Head of caudate nucleus (tissue), 42 donors: ENCODE results near the gene KAT2A.
A peak's percentile ranks its signal among the peaks of the same experiment; 100 is the strongest.

Experiments used
- DNase-seq, 42 donors: peaks; one replicate each; pipeline versions ENCODE4 v3.0.0 to v3.0.0-alpha.2; 2020 to 2021; ENCODE audit warnings: mixed read lengths in 7 of 42
- intact Hi-C: fragments of 100-400 bp; cut with DNase I; formaldehyde crosslinking; loops from one replicate; pipeline ENCODE4 v1.15.0; 2022

KAT2A gene

GRCh38 chr17:42077755-42078154 is 43.4 kb downstream of the KAT2A start:
- no peak for DNase-seq
- intact Hi-C loops: no loop called here

- DNase-seq: no peak
- intact Hi-C loops: no loop called here
Measured at GRCh38 chr17:42076797-42077559, 44.2 kb downstream of the KAT2A start.

GRCh38 chr17:42075789-42076188 is 45.4 kb downstream of the KAT2A start:
- DNase-seq: no peak
- intact Hi-C loops: no loop called here

- intact Hi-C loops: no loop called here
- DNase-seq: no peak
Measured at GRCh38 chr17:42072323-42073187, 48.6 kb downstream of the KAT2A start.

- intact Hi-C loops: no loop called here
- DNase-seq: no peak
Measured at GRCh38 chr17:42071810-42072209, 49.4 kb downstream of the KAT2A start.

- DNase-seq: no peak
- intact Hi-C loops: no loop called here
Measured at GRCh38 chr17:42068979-42069378, 52.2 kb downstream of the KAT2A start.

- intact Hi-C loops: no loop called here
- DNase-seq: peak; percentile 15 to 89 (median 69)
Measured at GRCh38 chr17:42067371-42068091, 53.6 kb downstream of the KAT2A start.

- no peak for DNase-seq
- intact Hi-C loops: no loop called here
Measured at GRCh38 chr17:42065201-42065600, 56.0 kb downstream of the KAT2A start.
